Activated CD8-positive, alpha-beta T cell treated with anti-CD3 and anti-CD28 coated beads for 36 hours (primary cell): Measurements from ENCODE around the gene CCDC73. TPM values are rescaled to one million over a fixed set of nuclear protein-coding genes. Genes with fewer than 3 reads are reported as not detected.

Experiments
- ATAC-seq: fragments of 200-7000 bp; cut with Tn5 transposase; one replicate; pipeline ENCODE4 v1.10.0; 2021; ENCODE audit warnings: mild to moderate bottlenecking, moderate library complexity
- CTCF ChIA-PET: fragments of 350-600 bp; sonication (Branson Sonifier 250); formaldehyde crosslinking; loops from one replicate; lab custom pipeline; 2021; ENCODE audit warnings: antibody characterized with exemption; lab: Charles Lee
- POLR2A ChIA-PET: fragments of 350-600 bp; sonication (Branson Sonifier 250); formaldehyde crosslinking; loops from one replicate; lab custom pipeline; 2021; ENCODE audit warnings: antibody characterized with exemption; lab: Charles Lee
- DNase-seq: peaks from one replicate; pipeline ENCODE4 v3.0.0-alpha.2; 2020
- H3K27ac Mint-ChIP-seq: one replicate; pipeline ENCODE4 v1.8.0; 2021; ENCODE audit warnings: mild to moderate bottlenecking, mixed read lengths
- H3K27me3 Mint-ChIP-seq: one replicate; pipeline ENCODE4 v1.8.0; 2021; ENCODE audit warnings: mixed read lengths
- H3K36me3 Mint-ChIP-seq: one replicate; pipeline ENCODE4 v1.8.0; 2021; ENCODE audit warnings: low read depth, mixed read lengths
- H3K4me1 Mint-ChIP-seq: one replicate; pipeline ENCODE4 v1.8.0; 2021; ENCODE audit warnings: low read depth, mixed read lengths
- H3K4me3 Mint-ChIP-seq: one replicate; pipeline ENCODE4 v1.8.0; 2021; ENCODE audit warnings: mild to moderate bottlenecking, moderate library complexity, mixed read lengths
- H3K9me3 Mint-ChIP-seq: one replicate; pipeline ENCODE4 v1.8.0; 2021; ENCODE audit warnings: mixed read lengths
- intact Hi-C: fragments of 100-400 bp; cut with micrococcal nuclease; formaldehyde crosslinking; loops from one replicate; pipeline ENCODE4 v1.10.0; 2022
- total RNA-seq, 2 experiments: library from RNA; stranded (reverse); gene quantifications; one replicate each; pipeline ENCODE4 v1.2.3, GENCODE V29; 2021
- TF ChIP-seq, protein P1 (sequence below): fragments of 200-600 bp; IDR thresholded peaks from one replicate; pipeline ENCODE4 v1.8.0; 2022; ENCODE audit warnings: antibody characterized with exemption, mild to moderate bottlenecking

CCDC73 gene
- total RNA-seq, 2 experiments from 2014 or later, result not detected

GRCh38 chr11:32817181-32817851 is 22.9 kb upstream of the CCDC73 start:
- no peak for DNase-seq
- POLR2A ChIA-PET, result no interaction called here
- Mint-ChIP-seq H3K27me3 (no peaks in the 10 kb centered on the region), H3K36me3 (no peaks in the 10 kb centered on the region), H3K27ac (no peak overlapping the region), H3K9me3 (no peaks in the 10 kb centered on the region), H3K4me1 (peaks cover 17% of the 10 kb centered on the region), H3K4me3 (no peak overlapping the region)
- peak; percentile 65 for ATAC-seq
- TF ChIP-seq, protein P1, sequence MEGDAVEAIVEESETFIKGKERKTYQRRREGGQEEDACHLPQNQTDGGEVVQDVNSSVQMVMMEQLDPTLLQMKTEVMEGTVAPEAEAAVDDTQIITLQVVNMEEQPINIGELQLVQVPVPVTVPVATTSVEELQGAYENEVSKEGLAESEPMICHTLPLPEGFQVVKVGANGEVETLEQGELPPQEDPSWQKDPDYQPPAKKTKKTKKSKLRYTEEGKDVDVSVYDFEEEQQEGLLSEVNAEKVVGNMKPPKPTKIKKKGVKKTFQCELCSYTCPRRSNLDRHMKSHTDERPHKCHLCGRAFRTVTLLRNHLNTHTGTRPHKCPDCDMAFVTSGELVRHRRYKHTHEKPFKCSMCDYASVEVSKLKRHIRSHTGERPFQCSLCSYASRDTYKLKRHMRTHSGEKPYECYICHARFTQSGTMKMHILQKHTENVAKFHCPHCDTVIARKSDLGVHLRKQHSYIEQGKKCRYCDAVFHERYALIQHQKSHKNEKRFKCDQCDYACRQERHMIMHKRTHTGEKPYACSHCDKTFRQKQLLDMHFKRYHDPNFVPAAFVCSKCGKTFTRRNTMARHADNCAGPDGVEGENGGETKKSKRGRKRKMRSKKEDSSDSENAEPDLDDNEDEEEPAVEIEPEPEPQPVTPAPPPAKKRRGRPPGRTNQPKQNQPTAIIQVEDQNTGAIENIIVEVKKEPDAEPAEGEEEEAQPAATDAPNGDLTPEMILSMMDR, result no peak
- intact Hi-C loops, result no loop called here
- CTCF ChIA-PET, result interaction anchor here (1.4 kb wide), 1 partner anchor 8 kb away, joined by 4 read pairs; no protein-coding TSS in a partner anchor

- TF ChIP-seq, protein P1, result peak; percentile 64
- Mint-ChIP-seq H3K4me1 (no peaks in the 10 kb centered on the region), H3K27me3 (no peaks in the 10 kb centered on the region), H3K4me3 (no peak overlapping the region), H3K9me3 (no peaks in the 10 kb centered on the region), H3K36me3 (no peaks in the 10 kb centered on the region), H3K27ac (no peak overlapping the region)
- POLR2A ChIA-PET, result no interaction called here
- CTCF ChIA-PET, result interaction anchor here (0.6 to 2.3 kb wide), 29 partner anchors 9 to 520 kb away, joined by 3 to 18 read pairs (median 3); no protein-coding TSS in a partner anchor
- ATAC-seq (peak; percentile 86), DNase-seq (peak; percentile 82)
- intact Hi-C loops, result no loop called here
Measured at GRCh38 chr11:32809313-32809712, 14.9 kb upstream of the CCDC73 start.

- H3K9me3 Mint-ChIP-seq, result no peaks in the 10 kb centered on the region
- ATAC-seq, result no peak
- no peaks in the 10 kb centered on the region for H3K36me3 Mint-ChIP-seq
Measured at GRCh38 chr11:32796425-32796824, 2.0 kb upstream of the CCDC73 start.

GRCh38 chr11:32792948-32793475 is 1.4 kb downstream of the CCDC73 start:
- TF ChIP-seq, protein P1, result peak; percentile 96
- ChIA-PET POLR2A (no interaction called here), CTCF (interaction anchor here (0.7 to 2.9 kb wide), 18 partner anchors 9 to 473 kb away, joined by 3 to 18 read pairs (median 4); no protein-coding TSS in a partner anchor)
- Mint-ChIP-seq H3K36me3 (no peaks in the 10 kb centered on the region), H3K27ac (no peak overlapping the region), H3K4me1 (peaks cover 9% of the 10 kb centered on the region), H3K27me3 (peaks cover 8% of the 10 kb centered on the region), H3K9me3 (no peaks in the 10 kb centered on the region), H3K4me3 (no peak overlapping the region)
- ATAC-seq (peak; percentile 74), DNase-seq (peak; percentile 83)
- intact Hi-C loops, result loop anchor here (5.0 kb wide), 1 partner anchor 76 kb away; no protein-coding TSS in a partner anchor

More at GRCh38 chr11:32796425-32796824, 2.0 kb upstream of the CCDC73 start:
- TF ChIP-seq, protein P1, result no peak
- POLR2A ChIA-PET, result no interaction called here
- DNase-seq, result no peak
- Mint-ChIP-seq H3K27ac (no peak overlapping the region), H3K4me1 (peaks cover 9% of the 10 kb centered on the region), H3K4me3 (no peak overlapping the region), H3K27me3 (peaks cover 4% of the 10 kb centered on the region)
- CTCF ChIA-PET, result interaction anchor here (0.6 kb wide), 1 partner anchor 25 kb away, joined by 3 read pairs; no protein-coding TSS in a partner anchor
- intact Hi-C loops, result no loop called here
